Common myeloid progenitor, CD34-positive (primary cell): ENCODE measurements around the gene MTX2.
"Not testable (repeated sequence)": the region's sequence is repeated elsewhere in the genome, so short reads cannot be mapped to it uniquely, and the experiment has no call there.

ENCODE experiments used
- CTCF ChIA-PET: fragments of 350-600 bp; sonication (Branson Sonifier 250); formaldehyde crosslinking; loops from one replicate; lab custom pipeline; 2021; ENCODE audit warnings: antibody characterized with exemption; lab: Charles Lee
- POLR2A ChIA-PET: fragments of 350-600 bp; sonication (Branson Sonifier 250); formaldehyde crosslinking; loops from one replicate; lab custom pipeline; 2021; ENCODE audit warnings: antibody characterized with exemption; lab: Charles Lee
- DNase-seq, 3 donors: peaks; one replicate each; pipeline versions ENCODE4 v3.0.0 to v3.0.0-alpha.2; 2013
- H3K27ac ChIP-seq, 2 experiments: 1 replicate in 1 of 2; 2 replicates in 1 of 2; pipeline ENCODE4 v1.7.0; 2013; ENCODE audit warnings: inconsistent platforms in 2 of 2, low read length in 2 of 2, mild to moderate bottlenecking in 2 of 2, low read depth in 1 of 2, moderate library complexity in 1 of 2; ENCODE audit not compliant: severe bottlenecking in 2 of 2, insufficient read depth in 1 of 2, poor library complexity in 1 of 2
- H3K27me3 ChIP-seq, 5 experiments: replicated peaks in 2 of 5; 1 replicate in 3 of 5; 2 replicates in 2 of 5; pipeline versions ENCODE4 v1.6.1 to v1.7.0; 2013; ENCODE audit warnings: low read length in 4 of 5, mild to moderate bottlenecking in 2 of 5, moderate library complexity in 2 of 5, inconsistent platforms in 1 of 5; ENCODE audit not compliant: insufficient read depth in 5 of 5, control insufficient read depth in 4 of 5
- H3K36me3 ChIP-seq, 4 experiments: 1 replicate in 2 of 4; 2 replicates in 2 of 4; pipeline versions ENCODE4 v1.6.1 to v1.7.0; 2013; ENCODE audit warnings: low read length in 3 of 4, control low read depth in 1 of 4, mild to moderate bottlenecking in 1 of 4; ENCODE audit not compliant: control insufficient read depth in 4 of 4, insufficient read depth in 4 of 4
- H3K4me1 ChIP-seq, 4 experiments: 1 replicate in 3 of 4; 2 replicates in 1 of 4; pipeline versions ENCODE4 v1.6.1 to v1.7.1; 2013; ENCODE audit warnings: low read length in 3 of 4, mild to moderate bottlenecking in 3 of 4, control low read depth in 1 of 4, inconsistent platforms in 1 of 4, moderate library complexity in 1 of 4; ENCODE audit not compliant: control insufficient read depth in 4 of 4, insufficient read depth in 4 of 4; ENCODE audit errors: control extremely low read depth in 1 of 4
- H3K4me3 ChIP-seq, 7 experiments: 1 replicate in 4 of 7; 2 replicates in 3 of 7; pipeline versions ENCODE4 v1.5.1 to v1.7.0; 2013; ENCODE audit warnings: mild to moderate bottlenecking in 7 of 7, low read length in 6 of 7, moderate library complexity in 6 of 7, inconsistent platforms in 2 of 7, low read depth in 2 of 7, control low read depth in 1 of 7; ENCODE audit not compliant: insufficient read depth in 4 of 7, control insufficient read depth in 1 of 7; ENCODE audit errors: extremely low read depth in 1 of 7
- H3K9me3 ChIP-seq, 5 experiments: 1 replicate in 4 of 5; 2 replicates in 1 of 5; pipeline versions ENCODE4 v1.6.1 to v1.7.1; 2013; ENCODE audit warnings: low read length in 4 of 5, mild to moderate bottlenecking in 2 of 5, inconsistent platforms in 1 of 5, low read depth in 1 of 5, moderate library complexity in 1 of 5; ENCODE audit not compliant: control insufficient read depth in 4 of 5, insufficient read depth in 2 of 5; ENCODE audit errors: control extremely low read depth in 1 of 5
- WGBS: methylation state at CpG from one replicate; pipeline ENCODE4 v1.1.5; 2013; ENCODE audit not compliant: insufficient coverage; 5-methylcytosine and 5-hydroxymethylcytosine counted together

MTX2 gene

DNA sequence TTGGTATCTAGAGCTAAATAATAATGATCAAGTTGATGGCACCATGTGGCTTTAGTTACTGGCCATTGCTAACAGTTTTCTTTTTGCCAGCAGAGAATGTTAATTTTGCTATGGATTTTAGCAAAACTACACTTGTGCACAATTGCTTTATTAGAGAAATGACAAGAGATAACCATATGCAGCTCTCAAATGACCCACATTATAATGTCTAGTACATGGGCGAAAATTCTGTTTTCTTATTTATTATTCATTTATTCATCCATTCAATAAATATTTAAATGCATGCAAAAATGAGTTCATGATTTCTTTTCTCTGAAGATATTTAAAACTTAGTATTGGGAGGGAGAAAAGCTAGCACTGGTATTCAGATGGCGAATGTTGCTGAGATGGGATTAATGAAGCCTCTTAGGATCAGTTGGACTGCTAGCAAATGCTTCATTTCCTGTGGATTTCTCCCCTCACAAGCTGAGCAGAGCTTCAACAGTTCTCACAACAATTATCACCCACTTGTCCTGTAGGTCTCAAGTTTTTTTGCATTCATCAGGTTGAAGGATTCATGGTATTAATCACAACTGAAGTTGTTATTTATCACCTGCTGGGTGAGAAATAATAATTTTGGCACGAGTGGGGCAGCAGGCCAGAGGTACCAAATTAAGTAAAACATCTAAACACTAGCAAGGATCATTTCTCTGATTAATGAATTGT is 95.2 kb downstream of the MTX2 start:
- POLR2A ChIA-PET: no interaction called here
- CTCF ChIA-PET: no interaction called here
- WGBS: no CpG with 5 or more reads among the region's 3 CpGs
- H3K36me3 ChIP-seq: no peaks in the 10 kb centered on the region
- peaks cover 0 to 9% (median 0%) of the 10 kb centered on the region in 5 experiments for H3K9me3 ChIP-seq
- no peak for DNase-seq
- H3K27me3 ChIP-seq: no peaks in the 10 kb centered on the region
- H3K4me3 ChIP-seq: no peak overlapping the region
- H3K27ac ChIP-seq: no peak overlapping the region
- no peaks in the 10 kb centered on the region for H3K4me1 ChIP-seq

DNA sequence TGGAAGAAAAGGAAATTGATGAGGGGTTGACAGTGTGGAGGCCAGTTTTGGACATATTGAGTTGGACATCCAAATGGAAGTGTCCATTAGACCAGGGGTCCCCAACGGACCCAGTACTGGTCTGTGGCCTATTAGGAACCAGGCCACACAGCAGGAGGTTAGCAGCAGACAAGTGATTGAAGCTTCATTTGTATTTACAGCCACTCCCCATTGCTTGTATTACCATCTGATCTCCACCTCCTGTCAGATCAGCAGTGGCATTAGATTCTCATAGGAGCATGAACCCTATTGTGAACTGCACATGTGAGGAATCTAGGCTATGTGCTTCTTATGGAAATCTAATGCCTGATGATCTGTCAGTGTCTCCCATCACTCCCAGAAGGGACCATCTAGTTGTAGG is 99.1 kb downstream of the MTX2 start:
- H3K27ac ChIP-seq: no peak overlapping the region
- 80% methylated on average over 1 of the region's 1 CpG for WGBS
- ChIA-PET POLR2A (no interaction called here), CTCF (interaction anchor here (0.6 kb wide), 1 partner anchor 1385 kb away, joined by 3 read pairs; no protein-coding TSS in a partner anchor)
- H3K27me3 ChIP-seq: peaks cover 0 to 3% (median 0%) of the 10 kb centered on the region in 5 experiments
- peaks cover 0 to 9% (median 0%) of the 10 kb centered on the region in 5 experiments for H3K9me3 ChIP-seq
- H3K4me3 ChIP-seq: no peak overlapping the region
- no peak for DNase-seq
- no peaks in the 10 kb centered on the region for H3K4me1 ChIP-seq
- no peaks in the 10 kb centered on the region for H3K36me3 ChIP-seq

- no peaks in the 10 kb centered on the region for H3K36me3 ChIP-seq
- ChIA-PET CTCF (interaction anchor here (0.9 kb wide), 1 partner anchor 122 kb away, joined by 3 read pairs; no protein-coding TSS in a partner anchor), POLR2A (no interaction called here)
- no peak overlapping the region for H3K4me3 ChIP-seq
- H3K9me3 ChIP-seq: peaks cover 0 to 9% (median 0%) of the 10 kb centered on the region in 5 experiments
- H3K4me1 ChIP-seq: no peaks in the 10 kb centered on the region
- no peak overlapping the region for H3K27ac ChIP-seq
- no peak for DNase-seq
- H3K27me3 ChIP-seq: peaks cover 0 to 3% (median 0%) of the 10 kb centered on the region in 5 experiments
- WGBS: 84% methylated on average over 9 of the region's 13 CpGs
Measured at GRCh38 chr2:176370467-176371171, 101.4 kb downstream of the MTX2 start.

GRCh38 chr2:176373155-176373554 is 103.9 kb downstream of the MTX2 start:
- H3K27me3 ChIP-seq, H3K4me3 ChIP-seq, H3K4me1 ChIP-seq, H3K27ac ChIP-seq, CTCF ChIA-PET, H3K9me3 ChIP-seq, DNase-seq, H3K36me3 ChIP-seq, POLR2A ChIA-PET: not testable (repeated sequence)
- 100% methylated on average over 1 of the region's 1 CpG for WGBS

- POLR2A ChIA-PET: no interaction called here
- WGBS: no CpG with 5 or more reads among the region's 1 CpG
Measured at GRCh38 chr2:176378323-176378722, 109.1 kb downstream of the MTX2 start.

DNA sequence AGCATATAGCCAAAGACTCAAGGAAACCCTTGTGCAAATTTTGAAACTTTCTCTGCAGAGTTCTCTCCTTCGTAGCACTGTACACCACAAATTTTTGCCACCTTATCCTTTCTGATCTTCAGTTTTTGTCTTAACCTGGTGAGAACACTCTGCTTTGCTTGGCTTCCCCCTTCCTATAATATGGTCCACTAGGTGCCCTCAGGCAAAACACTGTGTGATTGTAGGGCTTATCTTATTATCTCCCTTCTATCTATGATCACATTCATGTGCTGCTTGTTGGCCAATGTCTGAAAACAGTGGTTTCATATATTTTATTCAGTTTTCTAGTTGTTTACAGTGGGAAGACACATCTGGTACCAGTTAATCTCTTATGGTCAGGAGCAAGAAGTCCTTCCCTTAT is 111.1 kb downstream of the MTX2 start:
- H3K27ac ChIP-seq: no peak overlapping the region
- no peak overlapping the region for H3K4me3 ChIP-seq
- no peaks in the 10 kb centered on the region for H3K36me3 ChIP-seq
- no peaks in the 10 kb centered on the region for H3K27me3 ChIP-seq
- CTCF ChIA-PET: no interaction called here
- no peaks in the 10 kb centered on the region for H3K4me1 ChIP-seq
- peaks cover 0 to 9% (median 6%) of the 10 kb centered on the region in 5 experiments for H3K9me3 ChIP-seq
- POLR2A ChIA-PET: no interaction called here
- DNase-seq: no peak
- WGBS: 80% methylated on average over 1 of the region's 1 CpG

More at GRCh38 chr2:176378323-176378722, 109.1 kb downstream of the MTX2 start:
- H3K36me3 ChIP-seq: no peaks in the 10 kb centered on the region
- no peaks in the 10 kb centered on the region for H3K4me1 ChIP-seq
- no peak for DNase-seq
- CTCF ChIA-PET: no interaction called here
- no peaks in the 10 kb centered on the region for H3K27me3 ChIP-seq
- H3K4me3 ChIP-seq: no peak overlapping the region
- H3K27ac ChIP-seq: no peak overlapping the region
- H3K9me3 ChIP-seq: peaks cover 0 to 9% (median 6%) of the 10 kb centered on the region in 5 experiments

GRCh38 chr2:176383100-176383499 is 113.9 kb downstream of the MTX2 start:
- Histone ChIP-seq H3K36me3 (no peaks in the 10 kb centered on the region), H3K9me3 (peaks cover 0 to 7% (median 3%) of the 10 kb centered on the region in 5 experiments), H3K27me3 (no peaks in the 10 kb centered on the region), H3K27ac (no peak overlapping the region), H3K4me3 (no peak overlapping the region), H3K4me1 (no peaks in the 10 kb centered on the region)
- POLR2A ChIA-PET: no interaction called here
- DNase-seq: no peak
- CTCF ChIA-PET: no interaction called here
